ENCODE data around the gene OSM.

Gene OSM

GRCh38 chr22:30297991-30298701 is 31.5 kb upstream of the OSM start:
- no peak for DNase-seq (ENCODE audit: low spot score)

GRCh38 chr22:30297276-30297990 is 30.8 kb upstream of the OSM start:
- DNase-seq (ENCODE audit: low spot score), result no peak

GRCh38 chr22:30296833-30297232 is 30.2 kb upstream of the OSM start:
- no peak for DNase-seq (ENCODE audit: low spot score)

GRCh38 chr22:30296324-30296723 is 29.7 kb upstream of the OSM start:
- no peak for DNase-seq (ENCODE audit: low spot score)

GRCh38 chr22:30295576-30295975 is 28.9 kb upstream of the OSM start:
- no peak for DNase-seq (ENCODE audit: low spot score)

- DNase-seq (ENCODE audit: low spot score), result no peak
These were observed 28.2 kb upstream of the OSM start for GRCh38 chr22:30294830-30295229.

- no peak for DNase-seq (ENCODE audit: low spot score)
These were observed 27.4 kb upstream of the OSM start for GRCh38 chr22:30294066-30294465.

- no peak for DNase-seq (ENCODE audit: low spot score)
These were observed 26.4 kb upstream of the OSM start for GRCh38 chr22:30293026-30293425.

GRCh38 chr22:30292069-30292970 is 25.7 kb upstream of the OSM start:
- no peak for DNase-seq (ENCODE audit: low spot score)

- no peak for DNase-seq (ENCODE audit: low spot score)
These were observed 24.6 kb upstream of the OSM start for GRCh38 chr22:30291058-30291892.

- DNase-seq (ENCODE audit: low spot score), result no peak
These were observed 23.8 kb upstream of the OSM start for GRCh38 chr22:30290342-30291057.

- no peak for DNase-seq (ENCODE audit: low spot score)
These were observed 23.3 kb upstream of the OSM start for GRCh38 chr22:30289980-30290313.

- peak; percentile 88 for DNase-seq (ENCODE audit: low spot score)
These were observed 22.7 kb upstream of the OSM start, which contains the start of gene CASTOR1 for GRCh38 chr22:30289141-30289979. Gene CASTOR1, minus strand, starts transcription at chr22:30289505. Its CDS starts 8 bp downstream, at chr22:30289497.

- DNase-seq (ENCODE audit: low spot score), result no peak
These were observed 21.9 kb upstream of the OSM start for GRCh38 chr22:30288419-30289140.

GRCh38 chr22:30287648-30288418 is 21.2 kb upstream of the OSM start:
- peak; percentile 91 for DNase-seq (ENCODE audit: low spot score)

GRCh38 chr22:30286813-30287647 is 20.4 kb upstream of the OSM start:
- DNase-seq (ENCODE audit: low spot score), result peak; percentile 86

- no peak for DNase-seq (ENCODE audit: low spot score)
These were observed 19.7 kb upstream of the OSM start for GRCh38 chr22:30286331-30286730.

- no peak for DNase-seq (ENCODE audit: low spot score)
These were observed 19.2 kb upstream of the OSM start for GRCh38 chr22:30285846-30286200.

All from CD4-positive, alpha-beta T cell treated with Interleukin-2 at 100 ng/mL for 4 hours (primary cell).